ENCODE results near the gene FAM200B.
"Not testable (repeated sequence)": the region's sequence is repeated elsewhere in the genome, so short reads cannot be mapped to it uniquely, and the experiment has no call there.

FAM200B gene

DNA sequence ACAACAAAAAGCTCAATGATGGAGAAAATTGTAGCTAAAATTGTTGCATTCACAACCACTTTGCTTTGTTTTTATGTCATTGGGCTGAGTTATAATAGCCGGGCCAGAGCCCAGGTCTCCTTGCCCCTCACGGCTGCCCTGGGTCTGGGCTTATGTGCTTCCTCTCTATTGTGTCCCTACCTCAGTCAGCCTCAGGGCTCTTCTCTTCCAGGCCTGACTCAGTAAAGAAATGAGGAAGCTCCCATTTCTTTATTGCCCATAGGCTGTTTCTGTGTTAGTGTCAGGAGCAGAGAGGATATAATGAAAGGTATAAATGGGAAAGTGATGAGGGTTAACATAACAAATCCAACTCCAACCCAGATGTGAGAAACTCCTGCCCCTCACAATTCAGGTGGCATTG is 39.2 kb downstream of the FAM200B start:
- no peak overlapping the region for H3K9ac ChIP-seq (ENCODE audit: low read depth in 1 of 2, low read length in 2 of 2)
- no peak overlapping the region for H3K27ac ChIP-seq (ENCODE audit: low read depth, low read length)
- no peaks in the 10 kb centered on the region for H3K27me3 ChIP-seq (ENCODE audit: control insufficient read depth in 1 of 2, insufficient read depth in 2 of 2, low read length in 2 of 2)
- no peaks in the 10 kb centered on the region for H3K9me3 ChIP-seq (ENCODE audit: control insufficient read depth in 1 of 2, low read length in 2 of 2)
- H3K4me1 ChIP-seq (ENCODE audit: control insufficient read depth in 1 of 2, insufficient read depth in 2 of 2, low read length in 2 of 2), result no peaks in the 10 kb centered on the region
- peaks cover 7 to 35% of the 10 kb centered on the region in 2 donors for H3K36me3 ChIP-seq (ENCODE audit: control insufficient read depth in 1 of 2, insufficient read depth in 2 of 2, low read length in 2 of 2)
- H3K4me3 ChIP-seq (ENCODE audit: low read depth in 1 of 2, low read length in 2 of 2), result no peak overlapping the region

DNA sequence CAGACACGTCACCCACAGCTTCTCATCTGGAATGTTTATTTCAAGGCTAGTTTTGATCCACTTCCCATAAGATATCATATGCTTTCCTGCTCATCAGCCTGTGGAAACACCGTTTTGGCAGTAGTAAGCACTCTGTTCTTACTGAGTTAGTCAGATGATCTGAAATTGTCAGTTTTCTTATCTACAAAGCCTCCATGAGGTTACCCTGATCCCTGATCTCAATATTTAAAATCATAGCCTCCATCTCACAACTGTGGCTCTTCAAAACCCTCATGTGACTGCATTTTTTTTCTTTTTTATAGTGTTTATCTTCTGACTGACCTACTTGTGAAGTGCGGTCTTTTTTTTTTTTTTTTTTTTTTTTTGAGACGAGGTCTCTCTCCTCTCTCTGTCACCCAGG is 44.0 kb downstream of the FAM200B start:
- Histone ChIP-seq H3K27ac (ENCODE audit: low read depth, low read length) (no peak overlapping the region), H3K27me3 (ENCODE audit: control insufficient read depth in 1 of 2, insufficient read depth in 2 of 2, low read length in 2 of 2) (no peaks in the 10 kb centered on the region), H3K9ac (ENCODE audit: low read depth in 1 of 2, low read length in 2 of 2) (no peak overlapping the region), H3K4me1 (ENCODE audit: control insufficient read depth in 1 of 2, insufficient read depth in 2 of 2, low read length in 2 of 2) (no peaks in the 10 kb centered on the region), H3K9me3 (ENCODE audit: control insufficient read depth in 1 of 2, low read length in 2 of 2) (no peaks in the 10 kb centered on the region), H3K36me3 (ENCODE audit: control insufficient read depth in 1 of 2, insufficient read depth in 2 of 2, low read length in 2 of 2) (peaks cover 4 to 30% of the 10 kb centered on the region in 2 donors), H3K4me3 (ENCODE audit: low read depth in 1 of 2, low read length in 2 of 2) (no peak overlapping the region)

DNA sequence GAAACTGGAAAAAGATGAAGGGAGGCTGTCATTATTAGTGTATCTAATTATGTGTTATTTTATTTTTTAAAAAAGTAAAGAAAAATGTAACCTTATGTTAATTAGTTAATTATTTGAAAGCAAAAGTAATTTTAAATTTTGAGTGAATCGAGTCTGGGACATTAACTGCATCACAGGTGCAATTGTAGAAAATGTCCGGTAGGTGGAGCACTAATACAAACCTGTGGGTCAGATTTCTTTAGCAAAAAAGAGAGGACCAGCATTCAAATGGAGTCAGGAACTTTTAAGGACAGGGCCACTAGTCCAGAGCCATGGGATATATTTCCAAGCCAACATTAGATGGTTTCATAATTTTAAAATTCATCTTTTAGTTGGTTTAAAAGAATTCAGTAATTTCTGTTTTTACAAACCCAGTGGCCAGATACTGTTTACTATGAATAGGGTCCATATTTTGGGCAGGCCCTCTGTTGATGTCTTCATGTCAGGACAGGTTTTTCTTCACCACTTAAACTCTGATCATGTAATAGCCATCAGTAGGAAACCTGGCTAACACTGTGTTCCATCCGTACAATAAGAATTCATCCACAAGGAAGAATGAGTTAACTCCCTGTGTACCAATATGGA is 48.4 kb downstream of the FAM200B start:
- H3K4me1 ChIP-seq (ENCODE audit: control insufficient read depth in 1 of 2, insufficient read depth in 2 of 2, low read length in 2 of 2), result no peaks in the 10 kb centered on the region
- H3K9me3 ChIP-seq (ENCODE audit: control insufficient read depth in 1 of 2, low read length in 2 of 2), result no peaks in the 10 kb centered on the region
- no peak overlapping the region for H3K4me3 ChIP-seq (ENCODE audit: low read depth in 1 of 2, low read length in 2 of 2)
- no peak overlapping the region for H3K9ac ChIP-seq (ENCODE audit: low read depth in 1 of 2, low read length in 2 of 2)
- H3K27me3 ChIP-seq (ENCODE audit: control insufficient read depth in 1 of 2, insufficient read depth in 2 of 2, low read length in 2 of 2), result no peaks in the 10 kb centered on the region
- no peak overlapping the region for H3K27ac ChIP-seq (ENCODE audit: low read depth, low read length)
- H3K36me3 ChIP-seq (ENCODE audit: control insufficient read depth in 1 of 2, insufficient read depth in 2 of 2, low read length in 2 of 2), result peaks cover 0 to 13% of the 10 kb centered on the region in 2 donors

DNA sequence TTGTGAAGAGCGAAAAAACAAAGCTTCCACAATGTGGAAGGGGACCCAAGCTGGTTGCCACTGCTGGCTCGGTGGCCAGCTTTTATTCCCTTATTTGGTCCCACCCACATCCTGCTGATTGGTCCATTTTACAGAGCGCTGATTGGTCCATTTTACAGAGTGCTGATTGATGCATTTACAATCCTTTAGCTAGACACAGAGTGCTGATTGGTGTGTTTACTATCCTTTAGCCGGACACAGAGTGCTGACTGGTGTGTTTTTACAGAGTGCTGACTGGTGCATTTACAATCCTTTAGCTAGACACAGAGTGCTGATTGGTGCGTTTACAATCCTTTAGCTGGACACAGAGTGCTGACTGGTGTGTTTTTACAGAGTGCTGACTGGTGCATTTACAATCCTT is 51.4 kb downstream of the FAM200B start:
- not testable (repeated sequence) for H3K27me3 ChIP-seq (ENCODE audit: control insufficient read depth in 1 of 2, insufficient read depth in 2 of 2, low read length in 2 of 2); H3K4me3 ChIP-seq (ENCODE audit: low read depth in 1 of 2, low read length in 2 of 2); H3K36me3 ChIP-seq (ENCODE audit: control insufficient read depth in 1 of 2, insufficient read depth in 2 of 2, low read length in 2 of 2); H3K4me1 ChIP-seq (ENCODE audit: control insufficient read depth in 1 of 2, insufficient read depth in 2 of 2, low read length in 2 of 2); H3K27ac ChIP-seq (ENCODE audit: low read depth, low read length); H3K9me3 ChIP-seq (ENCODE audit: control insufficient read depth in 1 of 2, low read length in 2 of 2); H3K9ac ChIP-seq (ENCODE audit: low read depth in 1 of 2, low read length in 2 of 2)

DNA sequence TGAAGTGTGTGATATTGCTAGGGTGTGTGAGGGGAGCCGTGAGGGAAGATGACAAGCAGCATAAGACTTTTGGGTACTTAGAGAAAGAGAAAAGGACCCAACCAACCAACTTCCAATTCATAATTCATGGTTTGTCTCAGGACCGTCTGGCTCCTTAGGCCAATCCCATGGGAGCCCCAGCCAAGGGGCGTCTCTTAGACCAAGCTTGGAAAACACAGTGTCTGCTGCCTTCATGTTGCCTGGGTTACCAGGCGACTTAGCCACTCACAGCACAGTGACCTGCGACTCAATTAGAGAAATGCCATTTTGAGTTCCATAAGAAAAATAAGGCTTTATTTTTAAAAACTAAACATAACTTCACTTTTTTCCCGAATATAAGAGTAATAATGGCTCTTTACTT is 53.9 kb downstream of the FAM200B start:
- Histone ChIP-seq H3K27ac (ENCODE audit: low read depth, low read length) (no peak overlapping the region), H3K9me3 (ENCODE audit: control insufficient read depth in 1 of 2, low read length in 2 of 2) (no peaks in the 10 kb centered on the region), H3K27me3 (ENCODE audit: control insufficient read depth in 1 of 2, insufficient read depth in 2 of 2, low read length in 2 of 2) (no peaks in the 10 kb centered on the region), H3K9ac (ENCODE audit: low read depth in 1 of 2, low read length in 2 of 2) (no peak overlapping the region), H3K36me3 (ENCODE audit: control insufficient read depth in 1 of 2, insufficient read depth in 2 of 2, low read length in 2 of 2) (peaks cover 0 to 9% of the 10 kb centered on the region in 2 donors), H3K4me3 (ENCODE audit: low read depth in 1 of 2, low read length in 2 of 2) (no peak overlapping the region), H3K4me1 (ENCODE audit: control insufficient read depth in 1 of 2, insufficient read depth in 2 of 2, low read length in 2 of 2) (no peaks in the 10 kb centered on the region)

DNA sequence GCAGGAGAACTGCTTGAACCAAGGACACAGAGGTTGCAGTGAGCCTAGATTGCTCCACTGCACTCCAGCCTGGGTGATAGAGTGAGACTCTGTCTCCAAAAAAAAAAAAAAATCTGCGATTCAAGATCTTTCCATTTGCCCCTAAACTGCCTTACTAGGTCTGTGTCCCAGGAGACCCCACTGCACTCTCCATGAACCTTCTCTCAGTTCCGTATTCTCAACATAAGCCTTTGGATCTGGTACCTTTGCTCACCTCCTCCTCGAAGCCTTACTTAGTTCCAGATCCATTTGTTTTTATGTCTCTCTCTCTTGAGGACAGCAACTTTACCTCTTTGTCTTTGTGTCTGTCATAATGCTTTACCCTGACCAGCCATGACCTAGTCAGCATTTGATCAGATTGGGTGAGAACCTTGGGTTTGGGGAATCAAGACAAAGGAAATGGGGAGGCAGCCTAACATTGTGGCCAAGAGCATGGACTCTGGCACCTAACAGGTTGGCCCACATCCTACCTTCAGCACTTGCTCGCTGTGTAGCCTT is 55.0 kb downstream of the FAM200B start:
- Histone ChIP-seq H3K4me1 (ENCODE audit: control insufficient read depth in 1 of 2, insufficient read depth in 2 of 2, low read length in 2 of 2) (no peaks in the 10 kb centered on the region), H3K36me3 (ENCODE audit: control insufficient read depth in 1 of 2, insufficient read depth in 2 of 2, low read length in 2 of 2) (peaks cover 0 to 6% of the 10 kb centered on the region in 2 donors), H3K9me3 (ENCODE audit: control insufficient read depth in 1 of 2, low read length in 2 of 2) (no peaks in the 10 kb centered on the region), H3K27ac (ENCODE audit: low read depth, low read length) (no peak overlapping the region), H3K27me3 (ENCODE audit: control insufficient read depth in 1 of 2, insufficient read depth in 2 of 2, low read length in 2 of 2) (no peaks in the 10 kb centered on the region), H3K9ac (ENCODE audit: low read depth in 1 of 2, low read length in 2 of 2) (no peak overlapping the region), H3K4me3 (ENCODE audit: low read depth in 1 of 2, low read length in 2 of 2) (no peak overlapping the region)

DNA sequence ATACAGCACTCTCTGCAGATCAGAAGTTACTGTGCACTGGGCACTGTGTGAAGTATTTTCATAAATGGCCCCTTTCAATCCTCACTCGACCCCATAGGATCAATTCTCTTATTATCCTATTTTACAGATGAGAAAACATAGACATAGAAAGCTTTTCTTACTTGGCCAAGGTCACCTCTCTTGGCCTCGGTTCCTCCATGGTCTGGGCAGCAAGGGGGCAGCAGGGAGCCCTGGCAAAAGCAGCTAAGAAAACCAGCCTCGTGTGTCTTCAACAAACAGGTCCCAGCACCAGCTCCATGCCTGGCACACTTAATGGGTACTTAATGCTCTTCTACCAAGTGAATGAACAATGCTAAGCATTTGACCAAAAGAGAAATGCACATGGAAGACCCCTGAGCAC is 55.6 kb downstream of the FAM200B start:
- Histone ChIP-seq H3K27me3 (ENCODE audit: control insufficient read depth in 1 of 2, insufficient read depth in 2 of 2, low read length in 2 of 2) (no peaks in the 10 kb centered on the region), H3K9me3 (ENCODE audit: control insufficient read depth in 1 of 2, low read length in 2 of 2) (peaks cover 0 to 5% of the 10 kb centered on the region in 2 donors), H3K36me3 (ENCODE audit: control insufficient read depth in 1 of 2, insufficient read depth in 2 of 2, low read length in 2 of 2) (peaks cover 0 to 6% of the 10 kb centered on the region in 2 donors), H3K4me3 (ENCODE audit: low read depth in 1 of 2, low read length in 2 of 2) (no peak overlapping the region), H3K4me1 (ENCODE audit: control insufficient read depth in 1 of 2, insufficient read depth in 2 of 2, low read length in 2 of 2) (no peaks in the 10 kb centered on the region), H3K27ac (ENCODE audit: low read depth, low read length) (no peak overlapping the region), H3K9ac (ENCODE audit: low read depth in 1 of 2, low read length in 2 of 2) (no peak overlapping the region)

DNA sequence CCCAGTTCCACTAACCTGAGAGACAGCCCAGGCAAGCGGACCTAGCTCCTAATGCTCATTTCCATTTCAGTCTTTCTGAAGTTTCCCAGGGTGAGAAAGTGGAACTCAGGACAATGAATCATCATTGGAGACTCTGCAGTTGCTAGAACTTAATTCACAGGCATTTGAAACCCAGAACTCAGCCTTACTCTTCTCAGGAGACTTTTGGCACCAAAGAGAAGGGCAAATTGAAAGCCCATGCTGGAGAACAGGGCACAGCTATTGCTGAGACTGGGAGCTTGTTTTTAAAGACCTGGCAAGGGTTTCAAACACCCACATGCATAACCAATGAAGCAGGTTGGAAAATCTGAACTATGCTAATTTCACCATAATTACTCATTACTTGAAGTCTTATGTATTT is 57.2 kb downstream of the FAM200B start:
- H3K9me3 ChIP-seq (ENCODE audit: control insufficient read depth in 1 of 2, low read length in 2 of 2), result peaks cover 0 to 6% of the 10 kb centered on the region in 2 donors
- peaks cover 0 to 4% of the 10 kb centered on the region in 2 donors for H3K36me3 ChIP-seq (ENCODE audit: control insufficient read depth in 1 of 2, insufficient read depth in 2 of 2, low read length in 2 of 2)
- no peak overlapping the region for H3K27ac ChIP-seq (ENCODE audit: low read depth, low read length)
- H3K4me3 ChIP-seq (ENCODE audit: low read depth in 1 of 2, low read length in 2 of 2), result no peak overlapping the region
- no peak overlapping the region for H3K9ac ChIP-seq (ENCODE audit: low read depth in 1 of 2, low read length in 2 of 2)
- H3K4me1 ChIP-seq (ENCODE audit: control insufficient read depth in 1 of 2, insufficient read depth in 2 of 2, low read length in 2 of 2), result no peaks in the 10 kb centered on the region
- H3K27me3 ChIP-seq (ENCODE audit: control insufficient read depth in 1 of 2, insufficient read depth in 2 of 2, low read length in 2 of 2), result no peaks in the 10 kb centered on the region
